Esophagus (tissue), 2 donors: ENCODE results near the gene PEDS1. TPM values are rescaled to one million over a fixed set of nuclear protein-coding genes. Genes with fewer than 3 reads are reported as not detected.
"Not testable (repeated sequence)": the region's sequence is repeated elsewhere in the genome, so short reads cannot be mapped to it uniquely, and the experiment has no call there.

ENCODE experiments used
- H3K27ac ChIP-seq, 2 donors: one replicate each; pipeline ENCODE4 v1.5.1; 2013; ENCODE audit warnings: low read depth in 2 of 2, mild to moderate bottlenecking in 2 of 2, inconsistent platforms in 1 of 2, low read length in 1 of 2, moderate library complexity in 1 of 2
- H3K27me3 ChIP-seq, 2 donors: one replicate each; pipeline ENCODE4 v1.6.1; 2013; ENCODE audit warnings: low read length in 2 of 2, control low read depth in 1 of 2, mild to moderate bottlenecking in 1 of 2; ENCODE audit not compliant: insufficient read depth in 2 of 2, control insufficient read depth in 1 of 2
- H3K36me3 ChIP-seq, 2 donors: one replicate each; pipeline ENCODE4 v1.6.1; 2013; ENCODE audit warnings: low read length in 1 of 2; ENCODE audit not compliant: control insufficient read depth in 2 of 2, insufficient read depth in 2 of 2
- H3K4me1 ChIP-seq, 2 donors: one replicate each; pipeline ENCODE4 v1.6.1; 2013; ENCODE audit warnings: low read length in 1 of 2; ENCODE audit not compliant: control insufficient read depth in 2 of 2, insufficient read depth in 2 of 2
- H3K4me3 ChIP-seq, 2 donors: one replicate each; pipeline ENCODE4 v1.5.1; 2013; ENCODE audit warnings: low read length in 2 of 2, mild to moderate bottlenecking in 2 of 2, low read depth in 1 of 2, moderate library complexity in 1 of 2
- H3K9me3 ChIP-seq, 2 donors: one replicate each; pipeline ENCODE4 v1.6.1; 2013; ENCODE audit warnings: mild to moderate bottlenecking in 2 of 2, low read depth in 1 of 2, low read length in 1 of 2, moderate library complexity in 1 of 2; ENCODE audit not compliant: control insufficient read depth in 2 of 2, insufficient read depth in 1 of 2
- WGBS, 2 donors: extraction: QIAGEN DNeasy Blood & Tissue Kit; methylation state at CpG; one replicate each; pipeline ENCODE4 v1.1.7; 2013; 5-methylcytosine and 5-hydroxymethylcytosine counted together
- polyA plus RNA-seq, 2 donors: library from polyadenylated mRNA; stranded (reverse); fragments of 200-250 nt; gene quantifications; one replicate each; pipeline ENCODE4 v1.2.3, GENCODE V29; 2013
- donor health status: healthy with polysubstance abuse.
- donor health status: Bipolar disorder and iron deficiency.

Gene PEDS1
- polyA plus RNA-seq, 2 donors = 31.5 to 56.2 TPM

- Histone ChIP-seq H3K36me3 (no peaks in the 10 kb centered on the region), H3K9me3 (no peaks in the 10 kb centered on the region), H3K4me3 (no peak overlapping the region), H3K4me1 (no peaks in the 10 kb centered on the region), H3K27me3 (no peaks in the 10 kb centered on the region), H3K27ac (peak overlapping the region; percentile 75 to 96)
- 6 to 8% methylated on average over 20 of the region's 20 CpGs for WGBS, 2 donors
Measured at GRCh38 chr20:50165684-50166554, 12.4 kb upstream of the PEDS1 start.

GRCh38 chr20:50163570-50164317, 10.2 kb upstream of the PEDS1 start:
- Histone ChIP-seq H3K36me3 (no peaks in the 10 kb centered on the region), H3K27ac (peak overlapping the region; percentile 54 to 79), H3K4me3 (no peak overlapping the region), H3K27me3 (no peaks in the 10 kb centered on the region), H3K4me1 (no peaks in the 10 kb centered on the region), H3K9me3 (no peaks in the 10 kb centered on the region)
- 59 to 60% methylated on average over 9 of the region's 9 CpGs for WGBS, 2 donors

- not testable (repeated sequence) for H3K4me3 ChIP-seq, H3K27ac ChIP-seq, H3K27me3 ChIP-seq, H3K36me3 ChIP-seq, H3K9me3 ChIP-seq, H3K4me1 ChIP-seq
- WGBS, 2 donors = 81 to 93% methylated on average over 7 of the region's 7 CpGs
Measured at GRCh38 chr20:50161494-50161893, 8.0 kb upstream of the PEDS1 start.

GRCh38 chr20:50153153-50153499, 397 bp downstream of the PEDS1 start:
- peaks cover 16 to 31% of the 10 kb centered on the region in 2 donors for H3K4me1 ChIP-seq
- H3K27me3 ChIP-seq = no peaks in the 10 kb centered on the region
- WGBS, 2 donors = 0% methylated on average over 14 to 18 of the region's 18 CpGs
- peak overlapping the region; percentile 95 to 96 for H3K27ac ChIP-seq
- peak overlapping the region; percentile 72 to 86 for H3K4me3 ChIP-seq
- H3K36me3 ChIP-seq = peaks cover 5 to 6% of the 10 kb centered on the region in 2 donors
- H3K9me3 ChIP-seq = no peaks in the 10 kb centered on the region

GRCh38 chr20:50152394-50153152, 950 bp downstream of the PEDS1 start:
- H3K27ac ChIP-seq = peak overlapping the region; percentile 95 to 96
- H3K4me1 ChIP-seq = peaks cover 17 to 36% of the 10 kb centered on the region in 2 donors
- 10 to 14% methylated on average over 4 of the region's 4 CpGs for WGBS, 2 donors
- H3K4me3 ChIP-seq = peak overlapping the region; percentile 72 to 86
- peaks cover 6 to 9% of the 10 kb centered on the region in 2 donors for H3K36me3 ChIP-seq
- no peaks in the 10 kb centered on the region for H3K9me3 ChIP-seq
- H3K27me3 ChIP-seq = no peaks in the 10 kb centered on the region

- H3K4me1 ChIP-seq = peaks cover 17 to 46% of the 10 kb centered on the region in 2 donors
- peak overlapping the region; percentile 28 to 72 for H3K4me3 ChIP-seq
- H3K27ac ChIP-seq = peak overlapping the region; percentile 91 to 100
- H3K27me3 ChIP-seq = no peaks in the 10 kb centered on the region
- 56 to 61% methylated on average over 10 of the region's 10 CpGs for WGBS, 2 donors
- no peaks in the 10 kb centered on the region for H3K9me3 ChIP-seq
- peaks cover 6 to 9% of the 10 kb centered on the region in 2 donors for H3K36me3 ChIP-seq
Measured at GRCh38 chr20:50151034-50151743, 2.3 kb downstream of the PEDS1 start.

GRCh38 chr20:50149481-50150254, 3.9 kb downstream of the PEDS1 start:
- peak overlapping the region; percentile 16 to 27 for H3K4me3 ChIP-seq
- 54 to 56% methylated on average over 16 of the region's 16 CpGs for WGBS, 2 donors
- H3K27ac ChIP-seq = peak overlapping the region; percentile 98 to 100
- H3K27me3 ChIP-seq = no peaks in the 10 kb centered on the region
- peaks cover 6 to 9% of the 10 kb centered on the region in 2 donors for H3K36me3 ChIP-seq
- H3K9me3 ChIP-seq = no peaks in the 10 kb centered on the region
- H3K4me1 ChIP-seq = peaks cover 17 to 50% of the 10 kb centered on the region in 2 donors

GRCh38 chr20:50146732-50147662, 6.5 kb downstream of the PEDS1 start:
- peaks cover 11 to 18% of the 10 kb centered on the region in 2 donors for H3K36me3 ChIP-seq
- H3K9me3 ChIP-seq = no peaks in the 10 kb centered on the region
- no peaks in the 10 kb centered on the region for H3K27me3 ChIP-seq
- peak overlapping the region; percentile 98 to 100 for H3K27ac ChIP-seq
- H3K4me3 ChIP-seq = peak overlapping the region; percentile 15 to 20
- 24 to 39% methylated on average over 17 of the region's 17 CpGs for WGBS, 2 donors
- H3K4me1 ChIP-seq = peaks cover 15 to 55% of the 10 kb centered on the region in 2 donors
